ENCODE measurements around the gene OS9. TPM values are rescaled to one million over a fixed set of nuclear protein-coding genes. Genes with fewer than 3 reads are reported as not detected.

Gene OS9
- total and polyA plus RNA-seq, 9 of the 15 experiments (the other 6 are each of a cell fraction or from before 2014, with no cell fraction given): 4.6 to 105 (median 89.5) TPM

GRCh38 chr12:57745485-57745881, 51.6 kb downstream of the OS9 start (continued):
- peak; percentile 3; the same call in 1 of the 2 replicates for TF ChIP-seq ZNF436 (CRISPR knock-in tag; IDR thresholded peaks at IDR 0.05)
- 0 out of 2 replicates have a peak, but pooled peaks have one; percentile 61 for TF ChIP-seq POLR2H (tag; IDR thresholded peaks at IDR 0.05; ENCODE audit: low read depth)
- no peak for TF ChIP-seq TOE1 (IDR thresholded peaks at IDR 0.05; ENCODE audit: borderline replicate concordance)
- TF ChIP-seq TOE1 (CRISPR knock-in tag; IDR thresholded peaks at IDR 0.05; ENCODE audit: borderline replicate concordance, low read depth): no peak
- no peak for TF ChIP-seq KAT7 (CRISPR knock-in tag; IDR thresholded peaks at IDR 0.05; ENCODE audit: borderline replicate concordance)

GRCh38 chr12:57746025-57746424, 52.1 kb downstream of the OS9 start:
- 47% methylated on average over 3 of the region's 3 CpGs for WGBS (ENCODE audit: insufficient coverage, low coverage, missing lambda C conversion rate)
- TF ChIP-seq POLR2AphosphoS2 (IDR thresholded peaks at IDR 0.05; ENCODE audit: low read length) (peak; percentile 9), ZBTB17 (CRISPR knock-in tag; IDR thresholded peaks at IDR 0.05) (peak; percentile 50; the same call in 1 of the 2 replicates), RBFOX2 (IDR thresholded peaks at IDR 0.05; ENCODE audit: low read depth, low read length) (peak; percentile 28; the same call in 1 of the 2 replicates), ZNF324 (CRISPR knock-in tag; IDR thresholded peaks at IDR 0.05) (no peak), SUPT5H (IDR thresholded peaks at IDR 0.05) (0 out of 2 replicates have a peak, but pooled peaks have one; percentile 0), E2F8 (IDR thresholded peaks at IDR 0.05; ENCODE audit: low read depth, partially characterized antibody) (peak; percentile 9), ELK3 (CRISPR knock-in tag; IDR thresholded peaks at IDR 0.05) (no peak), VEZF1 (CRISPR knock-in tag; IDR thresholded peaks at IDR 0.05) (0 out of 2 replicates have a peak, but pooled peaks have one; percentile 16)
- no peak overlapping the region for H2AFZ ChIP-seq (ENCODE audit: low read depth, low read length)
- CTCF ChIA-PET (ENCODE audit: low intra/inter-chr PET ratio): no interaction called here
- H3K27me3 ChIP-seq (ENCODE audit: control insufficient read depth in 2 of 2, insufficient read depth in 2 of 2, low read length in 2 of 2): peaks cover 0 to 3% of the 10 kb centered on the region in 2 experiments; a peak in 2 of 5 replicates
- H4K20me1 ChIP-seq (replicated peaks; ENCODE audit: control insufficient read depth, insufficient read depth, low read length): no peaks in the 10 kb centered on the region
- peak overlapping the region; percentile 84; the same call in 2 of the 3 replicates for H3K27ac ChIP-seq (ENCODE audit: extremely low read depth, low read depth, low read length)
- peaks cover 30% of the 10 kb centered on the region for H3K79me2 ChIP-seq (ENCODE audit: control insufficient read depth, insufficient read depth, low read length)
- TSS peak; percentile 59 for BruUV-seq (replicated peaks)
- ATAC-seq (peak; percentile 2; the same call in 2 of the 3 replicates), FAIRE-seq (no peak), DNase-seq (ENCODE audit: extremely low read depth in 1 of 4, low spot score in 3 of 4) (peak in 1 of 4 experiments; percentile 18)
- peaks cover 14 to 16% of the 10 kb centered on the region in 2 experiments; a peak in 4 of 5 replicates for H3K4me1 ChIP-seq (replicated peaks in 1 of 2; ENCODE audit: control insufficient read depth in 2 of 2, insufficient read depth in 2 of 2, low read length in 2 of 2)
- H3K9me1 ChIP-seq (ENCODE audit: control insufficient read depth, insufficient read depth, low read length): no peaks in the 10 kb centered on the region
- H3K4me3 ChIP-seq: peak overlapping the region; percentile 59
- intact Hi-C loops (cut with micrococcal nuclease): no loop called here
- peak overlapping the region; percentile 88 for H3K4me2 ChIP-seq (ENCODE audit: insufficient read depth, low read length)
- H3K9me3 ChIP-seq (replicated peaks; ENCODE audit: control insufficient read depth, insufficient read depth, low read depth, low read length): no peaks in the 10 kb centered on the region
- in situ Hi-C loops (cut with MboI): loop anchor here (10.0 kb wide), 1 partner anchor 431 kb away; no protein-coding TSS in a partner anchor
- peaks cover 50% of the 10 kb centered on the region for H3K36me3 ChIP-seq (ENCODE audit: control insufficient read depth, insufficient read depth, low read length)
- no peak overlapping the region; a peak in 1 of 4 replicates for H3K9ac ChIP-seq (ENCODE audit: insufficient read depth in 1 of 2, low read depth in 2 of 2, low read length in 2 of 2)
- POLR2A ChIA-PET: interaction anchor here (0.6 to 2.5 kb wide), 4 partner anchors 8 to 184 kb away, joined by 3 to 15 read pairs (median 3); no protein-coding TSS in a partner anchor
